ENCODE results near the gene DMGDH.

Gene DMGDH

DNA sequence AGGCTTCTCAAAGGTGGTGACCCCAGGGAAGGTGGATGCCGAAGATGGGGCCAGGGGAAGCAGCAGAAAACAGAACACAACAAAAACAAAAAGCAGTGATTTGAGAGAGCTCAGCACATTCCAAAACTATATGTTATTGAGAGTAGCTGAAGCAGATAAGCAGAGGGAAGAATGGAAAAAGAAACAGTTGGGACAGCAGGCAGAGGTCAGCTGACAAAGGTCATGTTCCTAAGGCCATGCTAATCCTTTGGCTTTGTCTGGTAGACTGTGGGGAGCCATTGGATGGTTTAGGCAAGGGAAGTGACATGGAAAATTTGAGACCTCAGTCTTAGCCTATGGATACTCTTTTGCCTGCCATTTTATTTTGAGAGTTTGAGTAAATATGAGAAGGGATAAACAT is 14.5 kb downstream of the DMGDH start:
- TF ChIP-seq CTCF (IDR thresholded peaks at IDR 0.05; ENCODE audit: extremely low read depth, insufficient read depth, missing control alignments) = no peak
- in situ Hi-C loops (cut with MboI; ENCODE audit: low pct_unique_long_range_greater_than_20kb, low sequenced_read_pairs, unreplicated experiment) = no loop called here
- DNase-seq (ENCODE audit: low spot score) = no peak

DNA sequence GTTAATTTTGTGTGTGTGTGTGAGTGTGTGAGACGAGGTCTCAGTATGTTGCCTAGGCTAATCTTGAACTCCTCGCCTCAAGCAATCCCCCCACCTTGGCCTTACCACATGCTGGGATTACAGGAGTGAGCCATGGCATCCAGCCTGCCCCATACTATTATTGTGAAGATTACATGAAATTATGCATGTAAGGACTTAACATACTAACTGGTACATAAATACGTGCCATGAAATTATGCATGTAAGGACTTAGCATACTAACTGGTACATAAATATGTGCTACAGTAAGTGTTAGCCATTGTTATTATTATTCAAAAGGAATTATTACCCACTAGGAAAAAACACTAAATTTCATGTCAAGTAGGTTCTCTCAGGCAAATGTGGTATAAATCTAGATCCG is 16.2 kb downstream of the DMGDH start:
- TF ChIP-seq CTCF (IDR thresholded peaks at IDR 0.05; ENCODE audit: extremely low read depth, insufficient read depth, missing control alignments) = no peak
- no peak for DNase-seq (ENCODE audit: low spot score)
- in situ Hi-C loops (cut with MboI; ENCODE audit: low pct_unique_long_range_greater_than_20kb, low sequenced_read_pairs, unreplicated experiment) = no loop called here

DNA sequence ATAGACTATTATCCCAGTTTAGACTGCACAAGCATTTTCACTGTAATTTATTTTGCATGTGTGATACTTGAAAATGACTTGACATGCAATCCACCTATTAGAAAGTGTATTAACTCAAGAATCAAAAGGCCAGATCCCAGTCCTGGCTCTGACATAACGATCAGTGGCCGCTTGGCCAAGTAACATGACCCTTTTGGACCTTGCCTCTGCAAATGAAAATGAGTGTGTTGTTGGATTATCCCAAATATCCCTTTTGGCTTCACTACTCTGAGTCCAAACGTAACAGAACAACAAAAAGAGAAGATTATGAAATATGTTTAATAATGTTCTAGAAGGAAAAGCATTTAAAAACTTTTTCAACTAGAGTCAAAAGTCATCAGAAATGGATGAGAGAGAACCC is 19.0 kb downstream of the DMGDH start:
- TF ChIP-seq CTCF (IDR thresholded peaks at IDR 0.05; ENCODE audit: extremely low read depth, insufficient read depth, missing control alignments) = no peak
- in situ Hi-C loops (cut with MboI; ENCODE audit: low pct_unique_long_range_greater_than_20kb, low sequenced_read_pairs, unreplicated experiment) = no loop called here
- DNase-seq (ENCODE audit: low spot score) = no peak

DNA sequence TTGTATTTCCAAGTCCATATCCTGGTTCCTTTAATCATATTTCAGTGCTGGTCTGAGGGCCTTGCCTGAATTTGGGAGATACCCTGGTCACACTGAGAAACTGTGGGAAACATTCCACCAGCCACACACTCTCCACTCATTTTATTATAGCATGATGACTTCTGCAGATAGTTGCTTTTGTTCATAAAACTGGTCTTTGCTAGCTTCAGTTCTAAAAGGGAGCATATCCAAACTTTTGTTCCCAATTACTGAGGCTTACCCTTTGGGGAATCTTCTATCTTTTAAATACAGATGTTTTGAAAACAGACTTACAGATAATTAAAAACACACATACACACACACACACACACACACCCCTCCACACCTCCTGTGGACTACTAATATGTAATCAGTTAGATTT is 21.0 kb downstream of the DMGDH start:
- DNase-seq (ENCODE audit: low spot score) = no peak
- in situ Hi-C loops (cut with MboI; ENCODE audit: low pct_unique_long_range_greater_than_20kb, low sequenced_read_pairs, unreplicated experiment) = no loop called here
- no peak for TF ChIP-seq CTCF (IDR thresholded peaks at IDR 0.05; ENCODE audit: extremely low read depth, insufficient read depth, missing control alignments)

DNA sequence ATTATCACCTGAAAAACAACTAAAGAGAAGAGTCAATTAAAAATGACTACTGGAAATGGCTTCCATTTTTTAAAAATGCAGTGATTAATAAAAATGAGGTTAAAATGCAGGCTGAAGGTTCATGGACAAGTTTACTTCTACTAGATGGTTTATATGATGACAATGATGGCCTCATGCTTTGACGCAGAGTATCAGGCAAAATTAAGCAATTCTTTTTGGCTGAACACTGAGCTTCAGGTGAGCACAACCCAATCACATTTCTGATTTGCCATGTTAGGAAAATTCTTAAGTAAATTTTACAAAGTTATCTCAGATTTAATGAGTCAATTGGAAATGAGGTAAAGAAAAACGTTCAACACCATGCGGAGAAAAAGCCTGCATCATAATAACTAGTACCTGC is 22.3 kb downstream of the DMGDH start:
- TF ChIP-seq CTCF (IDR thresholded peaks at IDR 0.05; ENCODE audit: extremely low read depth, insufficient read depth, missing control alignments) = no peak
- in situ Hi-C loops (cut with MboI; ENCODE audit: low pct_unique_long_range_greater_than_20kb, low sequenced_read_pairs, unreplicated experiment) = no loop called here
- DNase-seq (ENCODE audit: low spot score) = no peak

- no peak for TF ChIP-seq CTCF (IDR thresholded peaks at IDR 0.05; ENCODE audit: extremely low read depth, insufficient read depth, missing control alignments)
- in situ Hi-C loops (cut with MboI; ENCODE audit: low pct_unique_long_range_greater_than_20kb, low sequenced_read_pairs, unreplicated experiment) = no loop called here
- no peak for DNase-seq (ENCODE audit: low spot score)
These were observed 27.3 kb downstream of the DMGDH start for GRCh38 chr5:79042188-79042587.

DNA sequence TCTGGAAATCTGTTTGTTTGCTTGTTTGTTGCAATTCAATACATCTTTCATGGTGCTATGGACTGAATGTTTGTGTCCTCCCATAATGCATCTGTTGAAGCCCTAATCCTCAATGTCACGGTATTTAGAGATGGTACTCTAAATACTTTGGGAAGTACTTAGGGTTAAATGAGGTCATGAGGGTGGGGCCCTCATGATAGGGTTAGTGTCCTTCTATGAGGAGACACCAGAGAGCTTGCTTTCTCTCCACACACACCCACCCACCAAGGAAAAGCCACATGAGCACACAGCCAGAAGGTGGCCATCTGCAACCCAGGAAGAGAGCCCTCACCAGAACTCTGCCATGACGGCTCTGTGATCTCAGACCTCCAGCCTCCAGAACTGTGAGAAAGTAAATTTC is 32.7 kb downstream of the DMGDH start:
- no peak for DNase-seq (ENCODE audit: low spot score)
- no peak for TF ChIP-seq CTCF (IDR thresholded peaks at IDR 0.05; ENCODE audit: extremely low read depth, insufficient read depth, missing control alignments)
- in situ Hi-C loops (cut with MboI; ENCODE audit: low pct_unique_long_range_greater_than_20kb, low sequenced_read_pairs, unreplicated experiment) = no loop called here

Data from GM13977 (cell line).